ENCODE measurements around the gene NUMBL.

The NUMBL gene

DNA sequence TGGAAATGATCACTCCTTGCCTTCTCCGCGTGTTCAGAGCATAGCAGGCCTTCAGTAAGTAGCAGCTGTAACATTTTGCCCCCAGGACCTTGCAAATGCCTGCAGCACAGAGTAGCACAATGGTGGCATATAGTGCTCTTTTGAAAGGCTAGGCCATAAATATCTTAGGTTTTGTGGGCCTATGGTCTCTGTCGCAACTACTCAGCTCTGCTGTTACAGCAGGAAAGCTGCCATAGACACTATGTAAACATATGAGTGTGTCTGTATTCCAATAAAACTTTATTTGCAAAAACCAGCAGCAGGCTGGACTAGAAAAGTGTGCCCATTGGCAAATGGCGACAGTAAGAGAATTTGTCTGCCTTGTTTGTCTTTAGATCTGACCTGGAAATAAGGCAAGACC is 35.8 kb upstream of the NUMBL start:
- H3K4me3 ChIP-seq (ENCODE audit: low read depth, low read length) = no peak overlapping the region
- TF ChIP-seq CTCF (IDR thresholded peaks at IDR 0.05; ENCODE audit: insufficient read depth, low read depth, low read length, missing control alignments) = no peak
- no peak for DNase-seq (ENCODE audit: low read depth)

DNA sequence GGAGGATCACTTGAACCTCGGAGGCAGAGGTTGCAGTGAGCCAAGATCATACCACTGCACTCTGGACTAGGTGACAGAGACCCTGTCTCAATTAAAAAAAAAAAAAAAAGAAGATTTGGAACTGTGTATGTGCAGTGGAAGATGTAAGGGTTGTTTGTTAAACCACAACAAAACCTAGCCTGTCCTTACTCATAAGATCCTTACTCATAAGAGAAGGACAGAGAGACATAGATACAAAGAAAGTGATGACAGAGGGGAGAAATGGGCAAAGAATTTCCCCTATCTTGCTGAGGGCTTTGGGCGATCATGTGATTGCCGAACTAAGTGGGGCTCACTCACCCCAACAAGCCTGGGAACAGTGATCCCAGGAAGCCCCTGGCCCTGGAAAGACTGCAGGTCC is 34.4 kb upstream of the NUMBL start:
- no peak for TF ChIP-seq CTCF (IDR thresholded peaks at IDR 0.05; ENCODE audit: insufficient read depth, low read depth, low read length, missing control alignments)
- DNase-seq (ENCODE audit: low read depth) = no peak

GRCh38 chr19:40724315-40724714 is 33.9 kb upstream of the NUMBL start:
- TF ChIP-seq CTCF (IDR thresholded peaks at IDR 0.05; ENCODE audit: insufficient read depth, low read depth, low read length, missing control alignments) = no peak
- DNase-seq (ENCODE audit: low read depth) = no peak
- H3K4me3 ChIP-seq (ENCODE audit: low read depth, low read length) = no peak overlapping the region

More for the DNA sequence above, 34.4 kb upstream of the NUMBL start:
- H3K4me3 ChIP-seq (ENCODE audit: low read depth, low read length) = no peak overlapping the region

- TF ChIP-seq CTCF (IDR thresholded peaks at IDR 0.05; ENCODE audit: insufficient read depth, low read depth, low read length, missing control alignments) = no peak
- DNase-seq (ENCODE audit: low read depth) = no peak
- H3K4me3 ChIP-seq (ENCODE audit: low read depth, low read length) = no peak overlapping the region
Observed at GRCh38 chr19:40723661-40724254, 33.3 kb upstream of the NUMBL start.

DNA sequence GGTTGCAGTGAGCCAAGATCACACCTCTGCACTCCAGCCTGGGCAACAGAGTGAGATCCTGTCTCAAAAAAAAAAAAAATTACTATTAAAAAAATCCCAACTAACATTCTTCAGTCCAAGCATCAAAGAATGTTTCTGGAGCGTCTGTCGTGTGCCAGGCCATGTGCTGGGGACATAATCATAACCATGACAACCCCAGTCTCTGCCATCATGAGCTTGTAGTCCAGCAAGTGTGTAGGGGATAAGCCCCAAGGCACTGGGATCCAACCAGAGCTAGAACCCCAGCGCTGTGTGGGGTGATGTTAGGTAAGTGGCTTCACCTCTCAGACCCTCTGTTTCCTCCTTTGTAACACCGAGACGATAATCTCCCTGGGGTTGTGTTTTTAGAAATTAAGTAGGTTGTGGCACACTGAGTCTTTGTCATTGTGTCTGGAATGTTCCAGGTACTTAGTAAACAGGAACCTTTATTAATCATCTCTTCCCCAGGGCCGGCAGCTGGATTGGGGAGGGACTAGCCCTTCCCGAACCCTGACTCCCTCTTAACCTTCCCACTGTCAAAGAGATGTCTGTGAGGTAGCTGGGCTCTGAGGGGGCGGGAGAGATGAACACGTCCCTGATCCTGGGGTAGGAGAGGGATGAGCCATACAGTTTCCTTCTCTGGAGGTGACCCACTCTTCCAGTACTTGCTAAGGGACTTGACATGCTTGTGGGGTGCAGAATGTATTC is 31.6 kb upstream of the NUMBL start:
- TF ChIP-seq CTCF (IDR thresholded peaks at IDR 0.05; ENCODE audit: insufficient read depth, low read depth, low read length, missing control alignments) = no peak
- no peak for DNase-seq (ENCODE audit: low read depth)
- no peak overlapping the region for H3K4me3 ChIP-seq (ENCODE audit: low read depth, low read length)

- DNase-seq (ENCODE audit: low read depth) = no peak
- no peak for TF ChIP-seq CTCF (IDR thresholded peaks at IDR 0.05; ENCODE audit: insufficient read depth, low read depth, low read length, missing control alignments)
- no peak overlapping the region for H3K4me3 ChIP-seq (ENCODE audit: low read depth, low read length)
Observed at GRCh38 chr19:40721140-40721486, 30.7 kb upstream of the NUMBL start.

Measured in GM12865 (cell line).